Lower leg skin (tissue), 4 donors: Measurements from ENCODE around the gene BMP6. TPM values are rescaled to one million over a fixed set of nuclear protein-coding genes. Genes with fewer than 3 reads are reported as not detected.

Source experiments
- DNase-seq, 2 donors: peaks; one replicate each; pipeline ENCODE4 v3.0.0-alpha.2; 2019; ENCODE audit warnings: low spot score in 2 of 2
- H3K4me3 ChIP-seq: fragments of 200-600 bp; sonication (generic); 2 replicates; pipeline ENCODE4 v1.5.1; 2017; ENCODE audit warnings: mild to moderate bottlenecking, low read depth; ENCODE audit not compliant: poor library complexity, severe bottlenecking
- POLR2A ChIP-seq, 2 donors: fragments of 450-650 bp; IDR thresholded peaks; one replicate each; pipeline ENCODE4 v1.6.1; 2016 to 2017; ENCODE audit warnings: antibody characterized with exemption in 2 of 2, mild to moderate bottlenecking in 1 of 2, moderate library complexity in 1 of 2
- WGBS, 2 donors: methylation state at CpG; one replicate each; pipeline ENCODE4 v1.1.5; 2018; 5-methylcytosine and 5-hydroxymethylcytosine counted together
- intact Hi-C: fragments of 100-400 bp; cut with DNase I; formaldehyde crosslinking; loops from one replicate; pipeline ENCODE4 v1.15.0; 2023; ENCODE audit warnings: low total_unique reads
- total RNA-seq, 4 donors: library from RNA; depleted of rRNA; stranded (reverse); fragments of >200 nt; gene quantifications; one replicate each; pipeline ENCODE4 v1.1.0, GENCODE V29; 2016
- TF ChIP-seq, protein P1 (sequence below), 3 donors: fragments of 450-650 bp; IDR thresholded peaks; one replicate each; pipeline ENCODE4 v1.5.1; 2016; ENCODE audit warnings: antibody characterized with exemption in 3 of 3, mild to moderate bottlenecking in 3 of 3, moderate library complexity in 2 of 3

Gene BMP6
- total RNA-seq, 4 donors from 2014 or later: 1.7 to 11.2 (median 6.2) TPM

- 88 to 89% methylated on average over 12 of the region's 12 CpGs for WGBS, 2 donors
- no peak for DNase-seq
- TF ChIP-seq, protein P1, sequence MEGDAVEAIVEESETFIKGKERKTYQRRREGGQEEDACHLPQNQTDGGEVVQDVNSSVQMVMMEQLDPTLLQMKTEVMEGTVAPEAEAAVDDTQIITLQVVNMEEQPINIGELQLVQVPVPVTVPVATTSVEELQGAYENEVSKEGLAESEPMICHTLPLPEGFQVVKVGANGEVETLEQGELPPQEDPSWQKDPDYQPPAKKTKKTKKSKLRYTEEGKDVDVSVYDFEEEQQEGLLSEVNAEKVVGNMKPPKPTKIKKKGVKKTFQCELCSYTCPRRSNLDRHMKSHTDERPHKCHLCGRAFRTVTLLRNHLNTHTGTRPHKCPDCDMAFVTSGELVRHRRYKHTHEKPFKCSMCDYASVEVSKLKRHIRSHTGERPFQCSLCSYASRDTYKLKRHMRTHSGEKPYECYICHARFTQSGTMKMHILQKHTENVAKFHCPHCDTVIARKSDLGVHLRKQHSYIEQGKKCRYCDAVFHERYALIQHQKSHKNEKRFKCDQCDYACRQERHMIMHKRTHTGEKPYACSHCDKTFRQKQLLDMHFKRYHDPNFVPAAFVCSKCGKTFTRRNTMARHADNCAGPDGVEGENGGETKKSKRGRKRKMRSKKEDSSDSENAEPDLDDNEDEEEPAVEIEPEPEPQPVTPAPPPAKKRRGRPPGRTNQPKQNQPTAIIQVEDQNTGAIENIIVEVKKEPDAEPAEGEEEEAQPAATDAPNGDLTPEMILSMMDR (IDR thresholded peaks at IDR 0.05): no peak
- TF ChIP-seq POLR2A (IDR thresholded peaks at IDR 0.05): no peak
- H3K4me3 ChIP-seq: no peak overlapping the region
- intact Hi-C loops: no loop called here
These were observed 36.9 kb downstream of the BMP6 start for GRCh38 chr6:7762760-7763159.

GRCh38 chr6:7763881-7764280 lies 38.0 kb downstream of the BMP6 start:
- no peak for TF ChIP-seq POLR2A (IDR thresholded peaks at IDR 0.05)
- TF ChIP-seq, protein P1 (IDR thresholded peaks at IDR 0.05): no peak
- WGBS, 2 donors: 58 to 63% methylated on average over 9 of the region's 9 CpGs
- intact Hi-C loops: no loop called here
- no peak overlapping the region for H3K4me3 ChIP-seq
- peak in 1 of 2 donors; percentile 40 for DNase-seq

- TF ChIP-seq, protein P1 (IDR thresholded peaks at IDR 0.05): no peak
- no peak for TF ChIP-seq POLR2A (IDR thresholded peaks at IDR 0.05)
- intact Hi-C loops: no loop called here
- 83 to 89% methylated on average over 10 of the region's 10 CpGs for WGBS, 2 donors
- H3K4me3 ChIP-seq: no peak overlapping the region
- DNase-seq: no peak
These were observed 39.9 kb downstream of the BMP6 start for GRCh38 chr6:7765575-7766325.

DNA sequence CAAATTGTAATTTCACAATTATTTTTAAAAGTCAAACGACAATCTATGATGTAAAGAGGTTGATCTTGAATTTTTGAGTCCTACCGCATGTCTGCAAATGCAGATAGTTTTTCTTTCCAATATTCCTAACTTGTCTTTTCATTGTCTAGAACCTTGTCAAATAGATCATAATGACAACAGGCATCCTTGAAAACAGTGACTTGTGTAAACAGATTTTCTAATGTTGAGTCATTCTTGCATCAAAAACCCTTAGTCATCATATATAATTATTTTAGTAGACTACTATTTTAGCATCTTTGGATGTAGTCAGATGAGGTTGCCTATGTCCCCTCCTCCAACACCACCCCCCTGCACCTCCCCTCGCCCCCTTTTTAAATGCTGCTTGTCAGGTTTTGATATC lies 43.8 kb downstream of the BMP6 start:
- no peak for TF ChIP-seq POLR2A (IDR thresholded peaks at IDR 0.05)
- TF ChIP-seq, protein P1 (IDR thresholded peaks at IDR 0.05): no peak
- intact Hi-C loops: no loop called here
- WGBS, 2 donors: 49 to 54% methylated on average over 3 of the region's 3 CpGs

DNA sequence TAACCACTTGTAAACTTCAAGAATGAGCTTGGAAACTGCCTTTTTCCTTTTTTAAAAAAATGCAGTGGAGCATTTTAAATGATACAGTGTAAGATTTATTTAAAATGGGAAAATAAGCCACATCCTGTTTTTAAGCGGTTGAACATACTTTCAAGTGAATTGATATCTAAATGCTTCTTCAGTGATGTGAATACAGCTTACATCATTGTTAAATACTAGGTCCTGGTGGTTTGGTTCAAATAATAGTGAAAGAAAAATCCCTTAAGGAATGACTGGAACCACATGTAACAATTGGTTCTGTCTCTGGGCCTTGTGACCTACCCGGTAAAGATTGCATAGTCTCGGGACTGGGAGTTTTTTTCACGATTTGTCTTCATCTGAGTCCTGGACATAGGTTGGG lies 44.2 kb downstream of the BMP6 start:
- TF ChIP-seq, protein P1 (IDR thresholded peaks at IDR 0.05): no peak
- TF ChIP-seq POLR2A (IDR thresholded peaks at IDR 0.05): no peak
- H3K4me3 ChIP-seq: no peak overlapping the region
- DNase-seq: no peak
- 86 to 87% methylated on average over 4 of the region's 4 CpGs for WGBS, 2 donors
- intact Hi-C loops: no loop called here

More for the DNA sequence above, 43.8 kb downstream of the BMP6 start:
- peak in 1 of 2 donors; percentile 7 for DNase-seq
- no peak overlapping the region for H3K4me3 ChIP-seq

DNA sequence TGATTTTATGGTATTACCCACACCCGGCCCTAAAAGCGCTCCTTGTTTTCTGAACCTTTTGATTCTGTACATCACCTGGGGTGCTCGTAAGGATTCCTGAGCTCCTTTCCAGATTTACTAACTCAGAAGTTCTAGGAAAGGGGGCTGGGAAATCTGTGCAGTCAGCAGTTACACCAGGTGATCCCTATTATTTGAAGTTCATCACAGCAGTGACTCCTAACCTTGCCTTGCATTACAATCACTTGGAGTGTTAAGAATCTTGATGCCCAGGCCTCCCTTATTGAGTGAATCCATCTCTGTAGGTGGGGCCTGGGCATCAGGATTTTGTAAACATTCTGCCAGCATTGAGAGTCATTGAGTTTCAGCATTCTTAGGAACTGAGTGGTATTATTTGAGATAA lies 44.7 kb downstream of the BMP6 start:
- 92 to 94% methylated on average over 3 of the region's 3 CpGs for WGBS, 2 donors
- TF ChIP-seq POLR2A (IDR thresholded peaks at IDR 0.05): no peak
- TF ChIP-seq, protein P1 (IDR thresholded peaks at IDR 0.05): no peak
- intact Hi-C loops: no loop called here

More for the DNA sequence above, 44.7 kb downstream of the BMP6 start:
- no peak overlapping the region for H3K4me3 ChIP-seq
- no peak for DNase-seq
